Right cardiac atrium (tissue), 5 donors: Measurements from ENCODE around the gene FMO1. TPM values are rescaled to one million over a fixed set of nuclear protein-coding genes. Genes with fewer than 3 reads are reported as not detected.
"Not testable (repeated sequence)": the region's sequence is repeated elsewhere in the genome, so short reads cannot be mapped to it uniquely, and the experiment has no call there.

Experiments used
- ATAC-seq, 2 donors: fragments of 200-7000 bp; cut with Tn5 transposase; one replicate each; pipeline versions ENCODE4 v1.8.0 to v1.9.1; 2020; ENCODE audit warnings: moderate library complexity in 2 of 2, mild to moderate bottlenecking in 1 of 2
- DNase-seq, 3 donors: peaks; one replicate each; pipeline ENCODE4 v3.0.0-alpha.2; 2020
- H3K27ac ChIP-seq: one replicate; pipeline ENCODE4 v1.5.1; 2013; ENCODE audit warnings: mild to moderate bottlenecking, low read length, control low read depth, moderate library complexity
- H3K27me3 ChIP-seq: one replicate; pipeline ENCODE4 v1.6.1; 2013; ENCODE audit not compliant: control insufficient read depth, insufficient read depth
- H3K4me1 ChIP-seq: one replicate; pipeline ENCODE4 v1.6.1; 2013; ENCODE audit warnings: low read length; ENCODE audit not compliant: control insufficient read depth, insufficient read depth
- H3K4me3 ChIP-seq: one replicate; pipeline ENCODE4 v1.5.1; 2013; ENCODE audit warnings: low read length, control low read depth
- H3K9me3 ChIP-seq: one replicate; pipeline ENCODE4 v1.6.1; 2013; ENCODE audit warnings: low read length; ENCODE audit not compliant: control insufficient read depth
- WGBS: extraction: QIAGEN DNeasy Blood & Tissue Kit; methylation state at CpG from one replicate; pipeline ENCODE4 v1.1.7; 2013; 5-methylcytosine and 5-hydroxymethylcytosine counted together
- intact Hi-C, 4 donors: fragments of 100-400 bp; cut with DNase I; formaldehyde crosslinking; loops; one replicate each; pipeline versions ENCODE4 v1.11.0 to v1.14.0; 2022 to 2023
- polyA plus RNA-seq: library from polyadenylated mRNA; stranded (reverse); fragments of 200-250 nt; gene quantifications from one replicate; pipeline ENCODE4 v1.2.3, GENCODE V29; 2013
- total RNA-seq, 4 donors: library from RNA; stranded (reverse); fragmentation: NEBNext Ultra II Directional; extraction: Animal tissue kit (Norgen Biotek cat#: 25700); gene quantifications; one replicate each; pipeline ENCODE4 v1.2.1, GENCODE V29; 2021
- donor health status: healthy with polysubstance abuse.
- donor health status: DM: no; HTN: yes; CAD: no.
- donor health status: DM: no; HTN: no; CAD: no.
- donor health status: DM: no; HTN: yes; CAD: no; lungs with severe emphysema.
- donor health status: DM: yes; HTN: yes; CAD: no.

The FMO1 gene
- total and polyA plus RNA-seq, 5 donors = 0.21 to 0.61 (median 0.43) TPM; not detected in 1

GRCh38 chr1:171280599-171280998, 32.3 kb downstream of the FMO1 start:
- no peak for ATAC-seq
- Histone ChIP-seq H3K27me3 (no peaks in the 10 kb centered on the region), H3K4me1 (no peaks in the 10 kb centered on the region), H3K4me3 (no peak overlapping the region), H3K27ac (no peak overlapping the region), H3K9me3 (no peaks in the 10 kb centered on the region)
- WGBS = 83% methylated on average over 7 of the region's 7 CpGs
- intact Hi-C loops = no loop called here
- no peak for DNase-seq

GRCh38 chr1:171286032-171286705, 37.9 kb downstream of the FMO1 start:
- no peak overlapping the region for H3K27ac ChIP-seq
- H3K4me1 ChIP-seq = no peaks in the 10 kb centered on the region
- intact Hi-C loops = no loop called here
- no peaks in the 10 kb centered on the region for H3K27me3 ChIP-seq
- 56% methylated on average over 4 of the region's 4 CpGs for WGBS
- H3K9me3 ChIP-seq = no peaks in the 10 kb centered on the region
- H3K4me3 ChIP-seq = no peak overlapping the region
- ATAC-seq = no peak
- DNase-seq = no peak

GRCh38 chr1:171290621-171291020, 42.3 kb downstream of the FMO1 start:
- H3K9me3 ChIP-seq = no peaks in the 10 kb centered on the region
- intact Hi-C loops = no loop called here
- no peaks in the 10 kb centered on the region for H3K4me1 ChIP-seq
- no peak overlapping the region for H3K4me3 ChIP-seq
- ATAC-seq (no peak), DNase-seq (no peak)
- no peaks in the 10 kb centered on the region for H3K27me3 ChIP-seq
- 91% methylated on average over 2 of the region's 2 CpGs for WGBS
- H3K27ac ChIP-seq = no peak overlapping the region

GRCh38 chr1:171292799-171293198, 44.5 kb downstream of the FMO1 start:
- H3K27me3 ChIP-seq = no peaks in the 10 kb centered on the region
- intact Hi-C loops = no loop called here
- H3K27ac ChIP-seq = no peak overlapping the region
- WGBS = 64% methylated on average over 1 of the region's 1 CpG
- no peak for DNase-seq
- no peak for ATAC-seq
- no peaks in the 10 kb centered on the region for H3K9me3 ChIP-seq
- no peak overlapping the region for H3K4me3 ChIP-seq
- no peaks in the 10 kb centered on the region for H3K4me1 ChIP-seq

GRCh38 chr1:171295383-171295782, 47.1 kb downstream of the FMO1 start:
- H3K9me3 ChIP-seq, DNase-seq, H3K4me3 ChIP-seq, H3K27me3 ChIP-seq, ATAC-seq, H3K4me1 ChIP-seq, intact Hi-C loops, H3K27ac ChIP-seq: not testable (repeated sequence)
- WGBS = 83% methylated on average over 7 of the region's 7 CpGs

GRCh38 chr1:171295821-171296220, 47.5 kb downstream of the FMO1 start:
- no peak overlapping the region for H3K27ac ChIP-seq
- peaks cover 3% of the 10 kb centered on the region for H3K9me3 ChIP-seq
- H3K4me1 ChIP-seq = no peaks in the 10 kb centered on the region
- 86% methylated on average over 3 of the region's 3 CpGs for WGBS
- no peak overlapping the region for H3K4me3 ChIP-seq
- ATAC-seq (no peak), DNase-seq (no peak)
- intact Hi-C loops = no loop called here
- no peaks in the 10 kb centered on the region for H3K27me3 ChIP-seq

- intact Hi-C loops = no loop called here
- DNase-seq = no peak
- Histone ChIP-seq H3K4me3 (no peak overlapping the region), H3K27ac (no peak overlapping the region), H3K27me3 (no peaks in the 10 kb centered on the region), H3K9me3 (peaks cover 3% of the 10 kb centered on the region), H3K4me1 (no peaks in the 10 kb centered on the region)
- 79% methylated on average over 2 of the region's 2 CpGs for WGBS
- no peak for ATAC-seq
Measured at GRCh38 chr1:171296897-171297296, 48.6 kb downstream of the FMO1 start.

GRCh38 chr1:171298696-171299095, 50.4 kb downstream of the FMO1 start:
- intact Hi-C loops = no loop called here
- H3K9me3 ChIP-seq = peaks cover 3% of the 10 kb centered on the region
- DNase-seq (no peak), ATAC-seq (no peak)
- 76% methylated on average over 4 of the region's 4 CpGs for WGBS
- no peaks in the 10 kb centered on the region for H3K4me1 ChIP-seq
- no peak overlapping the region for H3K27ac ChIP-seq
- H3K4me3 ChIP-seq = no peak overlapping the region
- H3K27me3 ChIP-seq = no peaks in the 10 kb centered on the region

- Histone ChIP-seq H3K9me3 (peaks cover 3% of the 10 kb centered on the region), H3K4me3 (no peak overlapping the region), H3K27me3 (no peaks in the 10 kb centered on the region), H3K27ac (no peak overlapping the region), H3K4me1 (no peaks in the 10 kb centered on the region)
- intact Hi-C loops = no loop called here
- WGBS = 73% methylated on average over 2 of the region's 2 CpGs
- ATAC-seq (no peak), DNase-seq (no peak)
Measured at GRCh38 chr1:171299342-171299741, 51.0 kb downstream of the FMO1 start.

GRCh38 chr1:171300401-171300800, 52.1 kb downstream of the FMO1 start:
- no peak for ATAC-seq
- Histone ChIP-seq H3K27ac (no peak overlapping the region), H3K4me3 (no peak overlapping the region), H3K4me1 (no peaks in the 10 kb centered on the region), H3K27me3 (no peaks in the 10 kb centered on the region), H3K9me3 (peaks cover 3% of the 10 kb centered on the region)
- 92% methylated on average over 1 of the region's 1 CpG for WGBS
- intact Hi-C loops = no loop called here
- no peak for DNase-seq

GRCh38 chr1:171310661-171311087, 62.4 kb downstream of the FMO1 start:
- 55% methylated on average over 3 of the region's 3 CpGs for WGBS
- intact Hi-C loops = loop anchor here in 3 of 4 donors (5.0 to 10.0 kb wide), 3 partner anchors 58 to 226 kb away; partner anchors contain the start of gene FMO1 (in 2 of the 3)
- Histone ChIP-seq H3K27ac (no peak overlapping the region), H3K27me3 (no peaks in the 10 kb centered on the region), H3K4me1 (no peaks in the 10 kb centered on the region), H3K4me3 (no peak overlapping the region), H3K9me3 (no peaks in the 10 kb centered on the region)
- ATAC-seq (no peak), DNase-seq (no peak)
